HepG2 (cell line): ENCODE measurements around the gene GFRA4. TPM values are rescaled to one million over a fixed set of nuclear protein-coding genes. Genes with fewer than 3 reads are reported as not detected.

Experiments used
- ATAC-seq: fragments of 200-7000 bp; cut with Tn5 transposase; 3 replicates; pipeline ENCODE4 v1.9.1; 2020; ENCODE audit warnings: mild to moderate bottlenecking, moderate library complexity
- BruUV-seq: library from RNA; stranded (reverse); fragments of 400-500 nt; replicated peaks from 2 replicates; lab custom pipeline; 2021; lab: Mats Ljungman, UMichigan
- CTCF ChIA-PET: fragments of 300-600 bp; formaldehyde crosslinking; extraction: SDS; loops from one replicate; lab custom pipeline; 2021; ENCODE audit warnings: low total read pairs, inconsistent platforms, low intra/inter-chr PET ratio; lab: Yijun Ruan, JAX
- POLR2A ChIA-PET: fragments of 350-600 bp; sonication (Branson Sonifier 250); formaldehyde crosslinking; loops from one replicate; lab custom pipeline; 2020; ENCODE audit warnings: antibody characterized with exemption, inconsistent platforms; lab: Yijun Ruan, JAX
- DNase-seq: peaks from one replicate; pipeline ENCODE4 v3.0.0-alpha.2; 2015; ENCODE audit warnings: low spot score
- FAIRE-seq: peaks from 3 replicates; lab custom pipeline; 2011; peaks lifted over from hg19 to GRCh38; lab: Jason Lieb, UNC
- H2AFZ ChIP-seq: one replicate; pipeline ENCODE4 v1.6.1; 2011; ENCODE audit warnings: low read length, inconsistent platforms
- H3K27ac ChIP-seq: fragments of 300-600 bp; 3 replicates; pipeline ENCODE4 v1.8.0; 2011; ENCODE audit warnings: mixed run types, mild to moderate bottlenecking, mixed read lengths, low read length, inconsistent platforms; ENCODE audit not compliant: insufficient read depth; ENCODE audit errors: extremely low read length
- H3K27me3 ChIP-seq, 2 experiments: fragments of 200-600 bp in 1 of 2; 2 replicates in 1 of 2; 3 replicates in 1 of 2; pipeline versions ENCODE4 v1.6.0 to v1.8.0; 2011; ENCODE audit warnings: low read length in 2 of 2, mild to moderate bottlenecking in 2 of 2, moderate library complexity in 2 of 2, inconsistent platforms in 1 of 2; ENCODE audit not compliant: insufficient read depth in 2 of 2, control insufficient read depth in 1 of 2
- H3K36me3 ChIP-seq, 2 experiments: fragments of 200-600 bp in 1 of 2; replicated peaks in 1 of 2; 2 replicates in 1 of 2; 3 replicates in 1 of 2; pipeline versions ENCODE4 v1.5.1 to v1.8.0; 2011; ENCODE audit warnings: low read length in 2 of 2, inconsistent platforms in 1 of 2; ENCODE audit not compliant: insufficient read depth in 2 of 2, control insufficient read depth in 1 of 2
- H3K4me1 ChIP-seq: 2 replicates; pipeline ENCODE4 v1.5.1; 2012; ENCODE audit warnings: low read length, inconsistent platforms; ENCODE audit not compliant: insufficient read depth
- H3K4me2 ChIP-seq: 2 replicates; pipeline ENCODE4 v1.6.0; 2011; ENCODE audit warnings: low read depth, low read length, inconsistent platforms
- H3K4me3 ChIP-seq, 3 experiments: fragments of 200-600 bp in 1 of 3; sonication (generic), shearing (Covaris generic) in 1 of 3; replicated peaks in 1 of 3; 2 replicates each; pipeline ENCODE4 v1.5.1; 2011 to 2016; ENCODE audit warnings: low read length in 3 of 3, inconsistent platforms in 2 of 3, low read depth in 2 of 3, mild to moderate bottlenecking in 2 of 3, control low read depth in 1 of 3, mixed read lengths in 1 of 3; ENCODE audit not compliant: insufficient read depth in 1 of 3
- H3K79me2 ChIP-seq: one replicate; pipeline ENCODE4 v1.6.1; 2011; ENCODE audit warnings: low read length, inconsistent platforms; ENCODE audit not compliant: insufficient read depth
- H3K9ac ChIP-seq: 2 replicates; pipeline ENCODE4 v1.6.0; 2011; ENCODE audit warnings: mild to moderate bottlenecking, low read depth, low read length, inconsistent platforms; ENCODE audit not compliant: insufficient read depth
- H3K9me3 ChIP-seq: 2 replicates; pipeline ENCODE4 v1.5.1; 2012; ENCODE audit warnings: mild to moderate bottlenecking, low read length
- H4K20me1 ChIP-seq: 2 replicates; pipeline ENCODE4 v1.6.0; 2011; ENCODE audit warnings: inconsistent platforms, mild to moderate bottlenecking, low read length, moderate library complexity; ENCODE audit not compliant: insufficient read depth
- CEBPB ChIP-seq: IDR thresholded peaks from 2 replicates; pipeline ENCODE4 v1.6.1; 2011; ENCODE audit warnings: low read depth, low read length, improper control_type of control experiment, borderline replicate concordance
- ZNF138 ChIP-seq: sonication (generic); formaldehyde crosslinking; IDR thresholded peaks from 2 replicates; pipeline ENCODE4 v1.5.0; 2020; ENCODE audit warnings: mild to moderate bottlenecking, low read depth, missing genetic modification reagents
- ZNF331 ChIP-seq: sonication (generic); formaldehyde crosslinking; IDR thresholded peaks from 2 replicates; pipeline ENCODE4 v1.4.0; 2020; ENCODE audit warnings: missing genetic modification reagents
- ZNF678 ChIP-seq: sonication (generic); formaldehyde crosslinking; IDR thresholded peaks from 2 replicates; pipeline ENCODE4 v1.4.0; 2020; ENCODE audit warnings: mild to moderate bottlenecking, missing genetic modification reagents
- ZNF780A ChIP-seq: sonication (generic); formaldehyde crosslinking; IDR thresholded peaks from 2 replicates; pipeline ENCODE4 v1.8.0; 2022; ENCODE audit warnings: mild to moderate bottlenecking, missing genetic modification reagents, moderate library complexity
- WGBS: methylation state at CpG from one replicate; pipeline ENCODE4 v1.1.6; 2017; ENCODE audit warnings: low lambda C conversion rate; 5-methylcytosine and 5-hydroxymethylcytosine counted together
- in situ Hi-C: cut with HindIII; loops from 2 replicates; pipeline ENCODE4 v1.10.0; 2017; ENCODE audit warnings: low pct_unique_long_range_greater_than_20kb; ENCODE audit not compliant: extremely low pct_ligation_motif_present
- intact Hi-C: fragments of 100-400 bp; cut with micrococcal nuclease; formaldehyde crosslinking; loops from one replicate; pipeline ENCODE4 v1.10.0; 2022; ENCODE audit not compliant: unreplicated experiment
- polyA plus RNA-seq, 8 experiments: library from polyadenylated mRNA; depleted of rRNA in 3 of 8; stranded (reverse) in 7 of 8; unstranded in 1 of 8; fragments of >200 nt; fragmentation: Illumina TruSeq in 4 of 8; extraction: Trizol in 4 of 8; gene quantifications; 2 replicates each; pipeline versions ENCODE4 v1.2.1 to v1.2.3, GENCODE V29; 2011 to 2016; ENCODE audit warnings: low read depth in 4 of 8, missing spikeins in 1 of 8, mixed read lengths in 1 of 8; ENCODE audit not compliant: insufficient read depth in 1 of 8
- total RNA-seq, 5 experiments: library from RNA; depleted of rRNA; stranded (reverse); fragments of >200 nt; fragmentation: Illumina TruSeq; extraction: Trizol; gene quantifications; 2 replicates each; pipeline ENCODE4 v1.2.3, GENCODE V29; 2016; ENCODE audit warnings: low read depth in 1 of 5

The GFRA4 gene
- total and polyA plus RNA-seq, 2 of the 13 experiments (the other 11 are each of a cell fraction or from before 2014, with no cell fraction given): not detected

GRCh38 chr20:3691306-3691705 is 28.1 kb upstream of the GFRA4 start:
- Histone ChIP-seq H3K4me3 (no peak overlapping the region), H3K27ac (no peak overlapping the region), H3K36me3 (no peaks in the 10 kb centered on the region), H2AFZ (no peak overlapping the region), H3K4me1 (peaks cover 9% of the 10 kb centered on the region; the same call in 1 of the 2 replicates), H3K4me2 (no peak overlapping the region), H3K27me3 (peaks cover 20 to 71% of the 10 kb centered on the region in 2 experiments; a peak in 4 of 5 replicates), H4K20me1 (no peaks in the 10 kb centered on the region; the same call in 1 of the 2 replicates), H3K9ac (no peak overlapping the region), H3K9me3 (peaks cover 2% of the 10 kb centered on the region; the same call in 1 of the 2 replicates), H3K79me2 (no peaks in the 10 kb centered on the region)
- in situ Hi-C loops (no loop called here), intact Hi-C loops (no loop called here)
- POLR2A ChIA-PET: no interaction called here
- DNase-seq (no peak), ATAC-seq (no peak), FAIRE-seq (no peak)
- CTCF ChIA-PET: no interaction called here
- no TSS peak for BruUV-seq
- TF ChIP-seq ZNF138: no peak
- 42% methylated on average over 4 of the region's 16 CpGs for WGBS

- Histone ChIP-seq H3K9ac (no peak overlapping the region), H3K4me1 (peaks cover 9% of the 10 kb centered on the region; the same call in 1 of the 2 replicates), H3K36me3 (no peaks in the 10 kb centered on the region), H3K9me3 (no peaks in the 10 kb centered on the region), H3K4me3 (no peak overlapping the region), H3K79me2 (no peaks in the 10 kb centered on the region), H4K20me1 (no peaks in the 10 kb centered on the region; the same call in 1 of the 2 replicates), H3K27me3 (peaks cover 20 to 78% of the 10 kb centered on the region in 2 experiments; a peak in 4 of 5 replicates), H3K27ac (no peak overlapping the region), H2AFZ (no peak overlapping the region), H3K4me2 (no peak overlapping the region)
- WGBS: 70% methylated on average over 3 of the region's 3 CpGs
- intact Hi-C loops (no loop called here), in situ Hi-C loops (no loop called here)
- FAIRE-seq (no peak), ATAC-seq (no peak), DNase-seq (no peak)
- TF ChIP-seq ZNF780A (CRISPR knock-in tag) (no peak), ZNF678 (CRISPR knock-in tag) (no peak), ZNF331 (CRISPR knock-in tag) (peak; percentile 95), CEBPB (peak; percentile 47; the same call in 1 of the 2 replicates)
- no TSS peak for BruUV-seq
- ChIA-PET POLR2A (no interaction called here), CTCF (no interaction called here)
Measured at GRCh38 chr20:3690413-3690812, 27.2 kb upstream of the GFRA4 start.
